Parathyroid adenoma (tissue), 2 donors: ENCODE results near the gene KRTAP12-1.
"Not testable (repeated sequence)": the region's sequence is repeated elsewhere in the genome, so short reads cannot be mapped to it uniquely, and the experiment has no call there.

Source experiments
- H2AFZ ChIP-seq: fragments of 300-600 bp; sonication (generic); one replicate; pipeline ENCODE4 v1.7.0; 2017; ENCODE audit warnings: antibody characterized with exemption, mild to moderate bottlenecking
- H3K27ac ChIP-seq: fragments of 300-600 bp; sonication (generic); one replicate; pipeline ENCODE4 v1.7.0; 2017
- H3K27me3 ChIP-seq: fragments of 300-600 bp; sonication (generic); one replicate; pipeline ENCODE4 v1.7.0; 2017; ENCODE audit warnings: low read length; ENCODE audit not compliant: control insufficient read depth, insufficient read depth
- H3K36me3 ChIP-seq: fragments of 300-600 bp; sonication (generic); one replicate; pipeline ENCODE4 v1.7.0; 2017; ENCODE audit warnings: low read length; ENCODE audit not compliant: control insufficient read depth, insufficient read depth
- H3K4me1 ChIP-seq: fragments of 300-600 bp; sonication (generic); one replicate; pipeline ENCODE4 v1.7.0; 2017; ENCODE audit warnings: control low read depth
- H3K4me2 ChIP-seq: fragments of 300-600 bp; sonication (generic); one replicate; pipeline ENCODE4 v1.7.0; 2017; ENCODE audit warnings: low read length
- H3K4me3 ChIP-seq: fragments of 300-600 bp; sonication (generic); one replicate; pipeline ENCODE4 v1.7.0; 2017; ENCODE audit warnings: low read depth, low read length
- H3K79me2 ChIP-seq: fragments of 300-600 bp; sonication (generic); one replicate; pipeline ENCODE4 v1.7.0; 2017; ENCODE audit warnings: control low read depth
- H3K9ac ChIP-seq: fragments of 300-600 bp; sonication (generic); one replicate; pipeline ENCODE4 v1.7.0; 2017; ENCODE audit warnings: mild to moderate bottlenecking
- H3K9me3 ChIP-seq: fragments of 300-600 bp; sonication (generic); one replicate; pipeline ENCODE4 v1.7.0; 2017; ENCODE audit warnings: low read length; ENCODE audit not compliant: control insufficient read depth
- TF ChIP-seq, protein P1 (sequence below): fragments of 300-600 bp; sonication (generic); IDR thresholded peaks from one replicate; pipeline ENCODE4 v1.7.0; 2017; ENCODE audit warnings: antibody characterized with exemption, mild to moderate bottlenecking
- donor health status: primary hyperparathyroidism.

The KRTAP12-1 gene

DNA sequence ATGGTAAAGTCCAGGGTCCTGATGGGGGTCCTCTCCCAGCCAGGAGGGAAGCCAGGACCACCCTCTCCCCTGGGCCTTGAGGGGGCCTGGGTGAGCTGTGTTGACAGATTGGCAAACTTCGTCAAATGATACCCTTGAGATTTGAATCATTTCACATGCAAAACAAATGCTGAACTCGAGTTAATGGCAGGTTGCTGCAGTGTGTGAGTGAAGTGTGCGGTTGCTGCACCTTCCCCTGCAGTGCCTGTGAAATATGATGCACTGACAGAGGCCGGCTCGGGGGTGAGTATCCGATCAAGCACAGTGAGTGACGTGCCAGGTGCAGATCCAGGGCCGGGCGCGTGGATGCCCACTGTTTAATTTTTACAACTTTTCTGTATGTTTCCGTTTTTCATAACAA is 5.7 kb upstream of the KRTAP12-1 start:
- Histone ChIP-seq H3K9me3 (no peaks in the 10 kb centered on the region), H3K27me3 (no peaks in the 10 kb centered on the region), H3K4me1 (no peaks in the 10 kb centered on the region), H3K27ac (no peak overlapping the region), H3K4me3 (no peak overlapping the region), H3K9ac (no peak overlapping the region), H2AFZ (no peak overlapping the region), H3K4me2 (no peak overlapping the region), H3K79me2 (no peaks in the 10 kb centered on the region), H3K36me3 (no peaks in the 10 kb centered on the region)
- TF ChIP-seq, protein P1, sequence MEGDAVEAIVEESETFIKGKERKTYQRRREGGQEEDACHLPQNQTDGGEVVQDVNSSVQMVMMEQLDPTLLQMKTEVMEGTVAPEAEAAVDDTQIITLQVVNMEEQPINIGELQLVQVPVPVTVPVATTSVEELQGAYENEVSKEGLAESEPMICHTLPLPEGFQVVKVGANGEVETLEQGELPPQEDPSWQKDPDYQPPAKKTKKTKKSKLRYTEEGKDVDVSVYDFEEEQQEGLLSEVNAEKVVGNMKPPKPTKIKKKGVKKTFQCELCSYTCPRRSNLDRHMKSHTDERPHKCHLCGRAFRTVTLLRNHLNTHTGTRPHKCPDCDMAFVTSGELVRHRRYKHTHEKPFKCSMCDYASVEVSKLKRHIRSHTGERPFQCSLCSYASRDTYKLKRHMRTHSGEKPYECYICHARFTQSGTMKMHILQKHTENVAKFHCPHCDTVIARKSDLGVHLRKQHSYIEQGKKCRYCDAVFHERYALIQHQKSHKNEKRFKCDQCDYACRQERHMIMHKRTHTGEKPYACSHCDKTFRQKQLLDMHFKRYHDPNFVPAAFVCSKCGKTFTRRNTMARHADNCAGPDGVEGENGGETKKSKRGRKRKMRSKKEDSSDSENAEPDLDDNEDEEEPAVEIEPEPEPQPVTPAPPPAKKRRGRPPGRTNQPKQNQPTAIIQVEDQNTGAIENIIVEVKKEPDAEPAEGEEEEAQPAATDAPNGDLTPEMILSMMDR: no peak

DNA sequence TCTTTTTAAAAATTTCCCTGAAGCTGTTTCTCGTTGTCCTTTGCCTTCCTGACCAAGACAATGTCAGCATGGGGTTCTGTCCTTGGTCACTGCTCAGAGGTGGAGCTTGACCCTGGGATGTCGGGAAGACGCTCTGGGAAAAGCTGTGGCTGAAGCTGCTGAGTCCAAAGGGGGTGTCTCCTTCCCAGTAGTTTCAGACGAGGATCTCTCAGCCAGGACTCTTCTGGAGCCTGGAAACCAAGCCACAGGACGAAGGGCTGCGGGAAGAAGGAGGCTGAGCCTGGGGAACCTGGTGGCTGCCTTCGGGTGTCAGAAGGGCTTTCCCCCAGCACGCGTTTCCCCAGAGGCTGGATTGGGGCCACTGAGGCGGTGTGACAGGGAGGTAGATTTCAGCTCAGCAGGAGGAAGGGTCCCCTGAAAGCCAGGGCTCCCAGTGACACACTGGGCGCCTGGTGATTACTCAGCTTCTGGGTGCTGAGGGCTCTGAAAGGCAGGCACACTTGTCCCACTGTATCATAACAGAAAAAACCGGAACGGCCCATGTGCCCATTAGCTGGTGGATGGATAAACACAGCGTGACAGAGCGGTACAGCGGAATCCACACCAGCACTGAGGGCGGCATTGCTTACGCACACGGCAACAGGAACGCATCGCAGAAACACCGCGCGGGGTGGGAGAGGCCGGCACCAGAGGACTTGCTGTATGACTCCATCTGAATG is 5.0 kb upstream of the KRTAP12-1 start:
- H3K4me3 ChIP-seq: no peak overlapping the region
- H3K4me1 ChIP-seq: no peaks in the 10 kb centered on the region
- no peak overlapping the region for H3K4me2 ChIP-seq
- no peak overlapping the region for H3K9ac ChIP-seq
- no peak overlapping the region for H3K27ac ChIP-seq
- no peaks in the 10 kb centered on the region for H3K79me2 ChIP-seq
- H3K36me3 ChIP-seq: no peaks in the 10 kb centered on the region
- H2AFZ ChIP-seq: no peak overlapping the region
- TF ChIP-seq, protein P1: no peak
- no peaks in the 10 kb centered on the region for H3K27me3 ChIP-seq
- H3K9me3 ChIP-seq: no peaks in the 10 kb centered on the region

DNA sequence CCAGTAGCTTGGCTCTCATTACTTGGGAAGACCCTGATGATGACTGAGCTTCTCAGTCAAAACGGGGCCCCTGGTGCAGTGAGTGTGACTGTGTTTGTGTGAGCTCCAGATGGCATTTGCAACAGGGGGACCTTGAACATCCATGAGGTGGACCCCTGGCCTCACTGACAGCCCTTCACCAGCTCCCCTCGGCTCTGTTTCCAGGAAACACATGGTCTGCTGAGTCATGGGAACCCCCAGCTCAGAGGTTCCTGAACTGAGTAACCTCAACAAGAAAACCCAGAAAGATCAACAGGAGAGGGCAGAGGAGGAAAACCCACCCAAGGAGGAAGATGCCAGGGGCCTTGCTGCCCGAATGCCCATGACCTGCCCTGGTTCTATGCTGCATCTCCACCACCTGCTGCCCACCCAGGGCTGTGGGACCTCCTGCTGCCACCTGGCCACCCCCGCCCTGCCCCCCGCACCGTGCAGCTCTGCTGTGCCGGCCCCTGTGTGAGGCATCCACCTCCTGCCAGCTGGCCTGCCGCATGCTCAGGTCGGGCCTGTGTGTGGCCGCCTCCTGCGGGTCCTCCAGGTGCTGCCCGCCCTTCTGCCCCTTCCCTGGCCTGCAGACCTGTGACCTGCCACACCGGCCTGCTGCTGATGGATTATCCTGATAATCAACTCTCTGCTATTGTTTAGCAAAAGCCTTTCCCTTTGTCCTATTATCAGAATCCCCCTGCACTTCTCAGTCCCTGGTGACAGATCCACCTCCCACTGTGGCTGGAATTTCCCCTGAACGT is 4.2 kb upstream of the KRTAP12-1 start:
- Histone ChIP-seq H3K9me3 (no peaks in the 10 kb centered on the region), H3K36me3 (no peaks in the 10 kb centered on the region), H3K9ac (no peak overlapping the region), H3K27me3 (no peaks in the 10 kb centered on the region), H3K4me1 (no peaks in the 10 kb centered on the region), H3K4me2 (no peak overlapping the region), H3K4me3 (no peak overlapping the region), H3K27ac (no peak overlapping the region), H2AFZ (no peak overlapping the region), H3K79me2 (no peaks in the 10 kb centered on the region)
- TF ChIP-seq, protein P1: no peak

DNA sequence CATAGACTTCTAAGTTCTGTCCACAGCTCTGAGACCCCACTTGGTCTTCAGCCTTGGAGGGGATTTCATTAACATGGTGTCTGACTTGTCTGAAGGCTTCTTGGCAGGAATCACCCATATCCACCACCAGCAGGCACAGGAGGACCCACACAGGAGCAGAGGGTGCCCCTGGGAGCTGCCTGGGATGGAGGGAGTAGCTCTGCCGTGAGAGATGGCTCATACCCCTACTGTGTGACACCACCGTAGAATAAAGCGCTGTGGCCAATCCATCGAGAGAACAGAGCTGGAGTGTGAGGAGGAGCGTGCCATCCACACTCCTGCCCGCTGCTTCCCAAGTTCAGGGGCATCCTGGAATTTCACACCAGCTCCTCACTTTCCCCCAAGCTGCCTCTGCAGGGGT is 3.1 kb upstream of the KRTAP12-1 start:
- H3K36me3 ChIP-seq, H3K9me3 ChIP-seq, H3K4me3 ChIP-seq, H3K27ac ChIP-seq, H3K4me1 ChIP-seq, H3K27me3 ChIP-seq, H3K4me2 ChIP-seq, H3K79me2 ChIP-seq, H3K9ac ChIP-seq, H2AFZ ChIP-seq: not testable (repeated sequence)

DNA sequence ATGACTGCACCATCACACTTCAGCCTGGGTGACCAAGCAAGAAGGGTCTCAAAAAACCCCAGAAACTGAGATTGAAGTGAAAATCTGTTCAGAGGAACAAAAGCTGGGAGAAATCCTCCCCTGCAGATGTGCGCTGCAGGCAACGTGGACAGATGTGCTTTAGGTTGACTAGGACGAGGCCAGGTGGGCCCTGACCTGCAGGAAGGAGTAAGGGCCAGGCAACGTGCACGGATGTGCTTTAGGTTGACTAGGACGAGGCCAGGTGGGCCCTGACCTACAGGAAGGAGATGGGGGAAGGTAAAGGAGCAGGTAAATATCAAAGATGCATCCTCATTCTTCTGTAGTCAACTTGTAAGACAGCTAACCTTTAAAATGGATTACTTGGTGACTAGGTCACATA is 2.5 kb upstream of the KRTAP12-1 start:
- Histone ChIP-seq H3K27ac (no peak overlapping the region), H3K9ac (no peak overlapping the region), H2AFZ (no peak overlapping the region), H3K9me3 (no peaks in the 10 kb centered on the region), H3K36me3 (no peaks in the 10 kb centered on the region), H3K4me1 (no peaks in the 10 kb centered on the region), H3K79me2 (no peaks in the 10 kb centered on the region), H3K27me3 (no peaks in the 10 kb centered on the region), H3K4me3 (no peak overlapping the region), H3K4me2 (no peak overlapping the region)
- TF ChIP-seq, protein P1: no peak
